WI38 (cell line): ENCODE results near the gene IL10RB.
"Not testable (repeated sequence)": the region's sequence is repeated elsewhere in the genome, so short reads cannot be mapped to it uniquely, and the experiment has no call there.

ENCODE experiments used
- H3K4me3 ChIP-seq: 2 replicates; pipeline ENCODE4 v1.5.1; 2011; ENCODE audit warnings: low read depth, mild to moderate bottlenecking, control low read depth, low read length
- CTCF ChIP-seq: IDR thresholded peaks from 2 replicates; pipeline ENCODE4 v1.5.1; 2012; ENCODE audit warnings: low read depth, mild to moderate bottlenecking, control low read depth, low read length

Gene IL10RB

GRCh38 chr21:33266050-33266788, at the start of gene IL10RB:
Gene IL10RB, plus strand, starts transcription at chr21:33266367. Its CDS starts 99 bp downstream, at chr21:33266466.
- peak within 1 kb of the TSS; percentile 72 for H3K4me3 ChIP-seq
- no peak for TF ChIP-seq CTCF

GRCh38 chr21:33217138-33217520, 49.0 kb upstream of the IL10RB start:
- TF ChIP-seq CTCF, result no peak
- H3K4me3 ChIP-seq, result no peak overlapping the region

GRCh38 chr21:33219300-33219699, 46.9 kb upstream of the IL10RB start:
- TF ChIP-seq CTCF, result no peak
- H3K4me3 ChIP-seq, result no peak overlapping the region

GRCh38 chr21:33219954-33220353, 46.2 kb upstream of the IL10RB start:
- no peak for TF ChIP-seq CTCF
- H3K4me3 ChIP-seq, result no peak overlapping the region

GRCh38 chr21:33225376-33225775, 40.8 kb upstream of the IL10RB start:
- not testable (repeated sequence) for H3K4me3 ChIP-seq

- no peak overlapping the region for H3K4me3 ChIP-seq
- no peak for TF ChIP-seq CTCF
Observed at GRCh38 chr21:33228455-33228854, 37.7 kb upstream of the IL10RB start.

- no peak for TF ChIP-seq CTCF
- peak overlapping the region; percentile 86 for H3K4me3 ChIP-seq
Observed at GRCh38 chr21:33229099-33229783, 36.9 kb upstream of the IL10RB start.
